GM12878 (cell line): ENCODE data around the gene SYT1. TPM values are rescaled to one million over a fixed set of nuclear protein-coding genes. Genes with fewer than 3 reads are reported as not detected.

Source experiments
- ATAC-seq: fragments of 200-7000 bp; cut with Tn5 transposase; 3 replicates; pipeline ENCODE4 v1.9.1; 2020; ENCODE audit warnings: mild to moderate bottlenecking, moderate library complexity
- BruUV-seq: library from RNA; stranded (reverse); fragments of 400-500 nt; replicated peaks from 2 replicates; lab custom pipeline; 2021; lab: Mats Ljungman, UMichigan
- CTCF ChIA-PET: fragments of 300-600 bp; sonication (Branson Sonifier 250); formaldehyde crosslinking; extraction: SDS; loops from one replicate; lab custom pipeline; 2021; ENCODE audit warnings: inconsistent platforms; lab: Yijun Ruan, JAX
- POLR2A ChIA-PET: fragments of 350-600 bp; formaldehyde crosslinking; extraction: SDS; loops from one replicate; lab custom pipeline; 2021; ENCODE audit warnings: inconsistent platforms; lab: Charles Lee
- RAD21 ChIA-PET: fragments of 300-600 bp; sonication (Branson Sonifier 250); formaldehyde crosslinking; loops from one replicate; lab custom pipeline; 2023; ENCODE audit warnings: antibody characterized with exemption; ENCODE audit not compliant: unreplicated experiment; lab: Charles Lee
- SMC1A ChIA-PET: fragments of 300-600 bp; sonication (Branson Sonifier 250); formaldehyde crosslinking; loops from one replicate; lab custom pipeline; 2023; ENCODE audit not compliant: unreplicated experiment, uncharacterized antibody; lab: Charles Lee
- DNase-seq: peaks from one replicate; pipeline ENCODE4 v3.0.0-alpha.2; 2011; ENCODE audit warnings: low read depth, low spot score
- FAIRE-seq: peaks from 3 replicates; lab custom pipeline; 2011; peaks lifted over from hg19 to GRCh38; lab: Jason Lieb, UNC
- H2AFZ ChIP-seq: 2 replicates; pipeline ENCODE4 v1.6.0; 2011; ENCODE audit warnings: low read depth, low read length, control low read depth; ENCODE audit not compliant: control insufficient read depth
- H3K27ac ChIP-seq: 2 replicates; pipeline ENCODE4 v1.5.1; 2011; ENCODE audit warnings: control low read depth; ENCODE audit not compliant: control insufficient read depth, insufficient read depth
- H3K27me3 ChIP-seq, 2 experiments: replicated peaks in 1 of 2; 2 replicates each; pipeline versions ENCODE4 v1.6.0 to v1.6.1; 2011; ENCODE audit warnings: low read length in 1 of 2; ENCODE audit not compliant: control insufficient read depth in 2 of 2, insufficient read depth in 2 of 2
- H3K36me3 ChIP-seq, 2 experiments: 2 replicates each; pipeline ENCODE4 v1.5.1; 2011; ENCODE audit warnings: low read length in 1 of 2; ENCODE audit not compliant: control insufficient read depth in 2 of 2, insufficient read depth in 2 of 2
- H3K4me1 ChIP-seq: 2 replicates; pipeline ENCODE4 v1.6.1; 2011; ENCODE audit warnings: mild to moderate bottlenecking, low read length, moderate library complexity, mixed read lengths; ENCODE audit not compliant: control insufficient read depth, insufficient read depth
- H3K4me2 ChIP-seq: 2 replicates; pipeline ENCODE4 v1.6.0; 2011; ENCODE audit warnings: control low read depth; ENCODE audit not compliant: control insufficient read depth, insufficient read depth
- H3K4me3 ChIP-seq: fragments of 200-600 bp; sonication (generic); 2 replicates; pipeline ENCODE4 v1.5.1; 2016
- H3K79me2 ChIP-seq: 2 replicates; pipeline ENCODE4 v1.6.0; 2011; ENCODE audit warnings: low read length; ENCODE audit not compliant: control insufficient read depth, insufficient read depth
- H3K9ac ChIP-seq: 2 replicates; pipeline ENCODE4 v1.8.0; 2011; ENCODE audit warnings: low read length, control low read depth, mixed read lengths; ENCODE audit not compliant: control insufficient read depth, insufficient read depth
- H3K9me3 ChIP-seq: replicated peaks from 3 replicates; pipeline ENCODE4 v1.5.1; 2011; ENCODE audit warnings: mild to moderate bottlenecking, low read length; ENCODE audit not compliant: control insufficient read depth, insufficient read depth
- H4K20me1 ChIP-seq: 2 replicates; pipeline ENCODE4 v1.6.0; 2011; ENCODE audit not compliant: control insufficient read depth, insufficient read depth
- CHD1 ChIP-seq: IDR thresholded peaks from 2 replicates; pipeline ENCODE4 v1.6.1; 2012; ENCODE audit warnings: low read depth, low read length, improper control_type of control experiment
- KLF5 ChIP-seq: fragments of 450-650 bp; IDR thresholded peaks from 2 replicates; pipeline ENCODE4 v1.6.1; 2014; ENCODE audit warnings: mild to moderate bottlenecking; ENCODE audit not compliant: partially characterized antibody
- NFYA ChIP-seq: IDR thresholded peaks from 2 replicates; pipeline ENCODE4 v1.6.1; 2011; ENCODE audit warnings: low read depth, mild to moderate bottlenecking, low read length, improper control_type of control experiment, borderline replicate concordance
- POLR2AphosphoS5 ChIP-seq: IDR thresholded peaks from 2 replicates; pipeline ENCODE4 v1.6.1; 2011; ENCODE audit warnings: mild to moderate bottlenecking, low read length, inconsistent platforms
- RB1 ChIP-seq: fragments of 450-650 bp; formaldehyde crosslinking; IDR thresholded peaks from 2 replicates; pipeline ENCODE4 v1.6.1; 2017; ENCODE audit warnings: mild to moderate bottlenecking, borderline replicate concordance
- SMAD1 ChIP-seq: fragments of 450-650 bp; IDR thresholded peaks from 2 replicates; pipeline ENCODE4 v1.6.1; 2018; ENCODE audit warnings: mild to moderate bottlenecking, low read depth; ENCODE audit not compliant: partially characterized antibody
- SMARCA5 ChIP-seq: fragments of 450-650 bp; IDR thresholded peaks from 2 replicates; pipeline ENCODE4 v1.6.1; 2017; ENCODE audit warnings: mild to moderate bottlenecking
- WGBS: methylation state at CpG from one replicate; pipeline ENCODE4 v1.1.6; 2016; ENCODE audit warnings: low lambda C conversion rate; ENCODE audit not compliant: insufficient replicate concordance, insufficient coverage; ENCODE audit errors: missing lambda C conversion rate; 5-methylcytosine and 5-hydroxymethylcytosine counted together
- in situ Hi-C: fragments of 300-500 bp; cut with MboI; formaldehyde crosslinking; loops from 9 replicates; pipeline ENCODE4 v1.14.3; 2018; ENCODE audit warnings: mixed read lengths
- intact Hi-C: fragments of 100-400 bp; cut with micrococcal nuclease; formaldehyde crosslinking; loops from one replicate; pipeline ENCODE4 v1.14.2; 2022; ENCODE audit not compliant: unreplicated experiment
- polyA plus RNA-seq, 11 experiments: library from polyadenylated mRNA; depleted of rRNA in 4 of 11; unstranded in 6 of 11; stranded (reverse) in 5 of 11; fragments of >200 nt; fragmentation: Nextera tagmentation in 4 of 11; fragmentation: Illumina TruSeq in 1 of 11; extraction: Ambion mirVana in 4 of 11; extraction: Trizol in 1 of 11; gene quantifications; 1 replicate in 1 of 11; 2 replicates in 10 of 11; pipeline versions ENCODE4 v1.2.1 to v1.2.3, GENCODE V29; 2011 to 2016; ENCODE audit warnings: inconsistent platforms in 2 of 11, missing spikeins in 2 of 11, low read depth in 1 of 11
- total RNA-seq, 4 experiments: library from RNA; depleted of rRNA in 3 of 4; stranded (reverse); fragments of >200 nt in 3 of 4; fragmentation: Illumina TruSeq in 1 of 4; extraction: Trizol in 1 of 4; gene quantifications; 2 replicates each; pipeline versions ENCODE4 v1.2.1 to v1.2.3, GENCODE V29; 2013 to 2021
- TF ChIP-seq, protein P1 (sequence below): fragments of 450-650 bp; IDR thresholded peaks from 2 replicates; pipeline ENCODE4 v1.6.1; 2016; ENCODE audit warnings: mild to moderate bottlenecking
- TF ChIP-seq, protein P2 (sequence below): fragments of 450-650 bp; IDR thresholded peaks from 2 replicates; pipeline ENCODE4 v1.6.1; 2017; ENCODE audit warnings: low read depth, mild to moderate bottlenecking, moderate library complexity
- TF ChIP-seq, protein P3 (sequence below): fragments of 450-650 bp; IDR thresholded peaks from 2 replicates; pipeline ENCODE4 v1.6.1; 2018; ENCODE audit warnings: borderline replicate concordance, mild to moderate bottlenecking; ENCODE audit not compliant: partially characterized antibody
- TF ChIP-seq, protein P4 (sequence below): fragments of 450-650 bp; IDR thresholded peaks from 2 replicates; pipeline ENCODE4 v1.6.1; 2016; ENCODE audit warnings: mild to moderate bottlenecking

SYT1 gene
- total and polyA plus RNA-seq, 10 of the 15 experiments (the other 5 are each of a cell fraction or from before 2014, with no cell fraction given) = 0.10 to 0.28 TPM; not detected in 8

DNA sequence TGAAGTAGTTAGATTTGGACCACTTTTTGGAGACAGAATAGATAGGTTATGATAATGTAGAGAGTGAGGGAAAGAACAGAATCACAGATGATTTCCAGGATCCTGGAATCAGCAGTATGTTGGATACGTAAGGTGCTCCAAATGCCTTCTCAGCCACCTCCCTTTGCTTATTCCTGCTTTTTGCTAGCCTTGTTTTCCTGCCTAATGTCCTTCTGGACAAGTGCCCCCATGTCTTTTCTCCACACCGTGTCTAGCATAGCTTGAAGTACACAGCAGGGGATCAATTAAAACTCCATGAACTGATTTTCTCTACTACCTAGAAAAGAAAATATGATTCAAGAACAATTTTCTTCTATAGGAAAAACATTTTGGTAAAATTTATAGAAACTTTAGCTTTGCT lies 144.0 kb downstream of the SYT1 start (continued):
- TF ChIP-seq, protein P1, sequence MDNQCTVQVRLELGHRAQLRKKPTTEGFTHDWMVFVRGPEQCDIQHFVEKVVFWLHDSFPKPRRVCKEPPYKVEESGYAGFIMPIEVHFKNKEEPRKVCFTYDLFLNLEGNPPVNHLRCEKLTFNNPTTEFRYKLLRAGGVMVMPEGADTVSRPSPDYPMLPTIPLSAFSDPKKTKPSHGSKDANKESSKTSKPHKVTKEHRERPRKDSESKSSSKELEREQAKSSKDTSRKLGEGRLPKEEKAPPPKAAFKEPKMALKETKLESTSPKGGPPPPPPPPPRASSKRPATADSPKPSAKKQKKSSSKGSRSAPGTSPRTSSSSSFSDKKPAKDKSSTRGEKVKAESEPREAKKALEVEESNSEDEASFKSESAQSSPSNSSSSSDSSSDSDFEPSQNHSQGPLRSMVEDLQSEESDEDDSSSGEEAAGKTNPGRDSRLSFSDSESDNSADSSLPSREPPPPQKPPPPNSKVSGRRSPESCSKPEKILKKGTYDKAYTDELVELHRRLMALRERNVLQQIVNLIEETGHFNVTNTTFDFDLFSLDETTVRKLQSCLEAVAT = no peak

DNA sequence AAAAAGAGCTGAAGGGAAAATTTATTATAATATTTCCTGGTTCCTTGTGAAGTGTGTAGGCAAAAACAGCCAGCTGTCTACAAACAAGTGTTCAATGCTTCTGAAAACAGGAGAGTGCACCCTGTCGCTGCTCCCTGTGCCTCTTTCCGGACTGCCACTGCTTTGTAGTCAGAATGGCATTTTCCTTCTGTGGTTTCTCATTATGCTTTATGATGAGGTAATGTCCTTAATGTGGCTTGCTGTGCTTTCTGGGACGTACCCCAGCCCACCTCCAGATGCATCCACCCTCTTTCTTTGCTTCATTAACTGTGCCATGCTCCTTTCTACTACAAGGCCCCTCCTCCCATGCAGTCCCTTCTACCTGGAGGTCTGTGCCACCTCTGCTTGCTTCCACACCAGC lies 148.1 kb downstream of the SYT1 start:
- no peaks in the 10 kb centered on the region for H4K20me1 ChIP-seq
- FAIRE-seq = no peak

More for the DNA sequence above, 148.1 kb downstream of the SYT1 start:
- no peak for DNase-seq
- TF ChIP-seq CHD1 = no peak
- TF ChIP-seq SMARCA5 = no peak
- no peak for TF ChIP-seq NFYA
- no peak for TF ChIP-seq SMAD1
- TF ChIP-seq, protein P2, sequence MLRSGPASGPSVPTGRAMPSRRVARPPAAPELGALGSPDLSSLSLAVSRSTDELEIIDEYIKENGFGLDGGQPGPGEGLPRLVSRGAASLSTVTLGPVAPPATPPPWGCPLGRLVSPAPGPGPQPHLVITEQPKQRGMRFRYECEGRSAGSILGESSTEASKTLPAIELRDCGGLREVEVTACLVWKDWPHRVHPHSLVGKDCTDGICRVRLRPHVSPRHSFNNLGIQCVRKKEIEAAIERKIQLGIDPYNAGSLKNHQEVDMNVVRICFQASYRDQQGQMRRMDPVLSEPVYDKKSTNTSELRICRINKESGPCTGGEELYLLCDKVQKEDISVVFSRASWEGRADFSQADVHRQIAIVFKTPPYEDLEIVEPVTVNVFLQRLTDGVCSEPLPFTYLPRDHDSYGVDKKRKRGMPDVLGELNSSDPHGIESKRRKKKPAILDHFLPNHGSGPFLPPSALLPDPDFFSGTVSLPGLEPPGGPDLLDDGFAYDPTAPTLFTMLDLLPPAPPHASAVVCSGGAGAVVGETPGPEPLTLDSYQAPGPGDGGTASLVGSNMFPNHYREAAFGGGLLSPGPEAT = no peak
- TF ChIP-seq POLR2AphosphoS5 = no peak
- no peak for TF ChIP-seq KLF5
- no peak for TF ChIP-seq RB1
- TF ChIP-seq, protein P3, sequence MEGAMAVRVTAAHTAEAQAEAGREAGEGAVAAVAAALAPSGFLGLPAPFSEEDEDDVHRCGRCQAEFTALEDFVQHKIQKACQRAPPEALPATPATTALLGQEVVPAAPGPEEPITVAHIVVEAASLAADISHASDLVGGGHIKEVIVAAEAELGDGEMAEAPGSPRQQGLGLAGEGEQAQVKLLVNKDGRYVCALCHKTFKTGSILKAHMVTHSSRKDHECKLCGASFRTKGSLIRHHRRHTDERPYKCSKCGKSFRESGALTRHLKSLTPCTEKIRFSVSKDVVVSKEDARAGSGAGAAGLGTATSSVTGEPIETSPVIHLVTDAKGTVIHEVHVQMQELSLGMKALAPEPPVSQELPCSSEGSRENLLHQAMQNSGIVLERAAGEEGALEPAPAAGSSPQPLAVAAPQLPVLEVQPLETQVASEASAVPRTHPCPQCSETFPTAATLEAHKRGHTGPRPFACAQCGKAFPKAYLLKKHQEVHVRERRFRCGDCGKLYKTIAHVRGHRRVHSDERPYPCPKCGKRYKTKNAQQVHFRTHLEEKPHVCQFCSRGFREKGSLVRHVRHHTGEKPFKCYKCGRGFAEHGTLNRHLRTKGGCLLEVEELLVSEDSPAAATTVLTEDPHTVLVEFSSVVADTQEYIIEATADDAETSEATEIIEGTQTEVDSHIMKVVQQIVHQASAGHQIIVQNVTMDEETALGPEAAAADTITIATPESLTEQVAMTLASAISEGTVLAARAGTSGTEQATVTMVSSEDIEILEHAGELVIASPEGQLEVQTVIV = no peak
- TF ChIP-seq, protein P4, sequence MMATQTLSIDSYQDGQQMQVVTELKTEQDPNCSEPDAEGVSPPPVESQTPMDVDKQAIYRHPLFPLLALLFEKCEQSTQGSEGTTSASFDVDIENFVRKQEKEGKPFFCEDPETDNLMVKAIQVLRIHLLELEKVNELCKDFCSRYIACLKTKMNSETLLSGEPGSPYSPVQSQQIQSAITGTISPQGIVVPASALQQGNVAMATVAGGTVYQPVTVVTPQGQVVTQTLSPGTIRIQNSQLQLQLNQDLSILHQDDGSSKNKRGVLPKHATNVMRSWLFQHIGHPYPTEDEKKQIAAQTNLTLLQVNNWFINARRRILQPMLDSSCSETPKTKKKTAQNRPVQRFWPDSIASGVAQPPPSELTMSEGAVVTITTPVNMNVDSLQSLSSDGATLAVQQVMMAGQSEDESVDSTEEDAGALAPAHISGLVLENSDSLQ = no peak
- TF ChIP-seq, all 136 proteins: peak for 0
- Histone ChIP-seq H3K79me2 (no peaks in the 10 kb centered on the region), H2AFZ (no peak overlapping the region), H3K4me3 (no peak overlapping the region), H3K4me2 (no peak overlapping the region), H3K4me1 (no peaks in the 10 kb centered on the region), H3K9me3 (no peaks in the 10 kb centered on the region), H3K9ac (no peak overlapping the region), H3K27me3 (no peaks in the 10 kb centered on the region), H3K36me3 (no peaks in the 10 kb centered on the region), H3K27ac (no peak overlapping the region)
- in situ Hi-C loops = no loop called here
- no TSS peak for BruUV-seq
- ChIA-PET CTCF (interaction anchor here (0.6 kb wide), 1 partner anchor 582 kb away, joined by 3 read pairs; no protein-coding TSS in a partner anchor), RAD21 (no interaction called here), SMC1A (interaction anchor here (1.4 kb wide), 1 partner anchor 18 kb away, joined by 3 read pairs; no protein-coding TSS in a partner anchor), POLR2A (no interaction called here)
- peak; percentile 21; the same call in 2 of the 3 replicates for ATAC-seq
- WGBS = 49% methylated on average over 3 of the region's 3 CpGs
- intact Hi-C loops = no loop called here
